Activated naive CD4-positive, alpha-beta T cell (primary cell): ENCODE measurements around the gene PDPR.
"Not testable (repeated sequence)": the region's sequence is repeated elsewhere in the genome, so short reads cannot be mapped to it uniquely, and the experiment has no call there.

Experiments
- DNase-seq, 4 experiments: peaks; one replicate each; lab custom pipeline; 2025; lab: John Stamatoyannopoulos, UW

Gene PDPR

GRCh38 chr16:70162041-70162451 lies 47.9 kb downstream of the PDPR start:
- no peak for DNase-seq

DNA sequence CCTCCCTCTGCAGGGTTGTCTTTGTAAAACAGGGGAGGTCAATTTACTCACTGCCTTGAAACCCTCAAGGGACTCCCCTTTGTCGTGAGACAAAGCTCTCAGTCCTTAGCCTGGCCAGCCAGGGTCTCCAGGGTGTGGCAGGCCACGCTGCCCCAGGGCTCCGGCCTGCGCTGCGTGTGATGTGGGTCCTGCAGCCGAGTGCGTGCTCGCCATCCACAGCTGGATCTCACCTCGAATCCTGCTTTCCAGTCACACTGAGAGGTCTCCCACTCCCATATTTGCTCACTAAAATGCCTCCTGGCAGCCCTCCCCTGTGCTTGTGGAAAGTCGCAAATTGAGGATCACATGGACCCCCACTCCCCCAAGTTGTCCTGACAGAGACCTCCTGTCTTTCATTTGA lies 49.5 kb downstream of the PDPR start:
- no peak for DNase-seq

- DNase-seq, result not testable (repeated sequence)
Observed at GRCh38 chr16:70166688-70167087, 52.6 kb downstream of the PDPR start.

- not testable (repeated sequence) for DNase-seq
Observed at GRCh38 chr16:70173212-70173837, 59.2 kb downstream of the PDPR start, which contains the start of gene CLEC18C. CLEC18C (plus strand) TSS chr16:70173787; CDS start chr16:70174279, 492 bp downstream.

DNA sequence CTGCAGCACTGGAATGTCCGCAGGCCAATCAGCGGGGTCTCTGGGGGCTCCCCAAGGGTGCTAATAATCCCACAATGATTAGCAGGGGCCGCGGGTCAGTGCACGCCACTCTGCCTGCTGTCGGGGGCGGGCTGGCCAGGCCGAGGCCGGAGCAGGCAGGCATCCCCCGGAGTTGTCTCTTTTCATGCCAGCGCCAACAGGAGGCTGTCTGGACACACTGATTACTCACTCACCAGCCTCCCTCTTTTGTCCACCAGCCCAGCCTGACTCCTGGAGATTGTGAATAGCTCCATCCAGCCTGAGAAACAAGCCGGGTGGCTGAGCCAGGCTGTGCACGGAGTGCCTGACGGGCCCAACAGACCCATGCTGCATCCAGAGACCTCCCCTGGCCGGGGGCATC lies 59.8 kb downstream of the PDPR start:
- not testable (repeated sequence) for DNase-seq

GRCh38 chr16:70174387-70174932 lies 60.3 kb downstream of the PDPR start:
- DNase-seq, result not testable (repeated sequence)

- not testable (repeated sequence) for DNase-seq
Observed at GRCh38 chr16:70187858-70188607, 73.9 kb downstream of the PDPR start.

- DNase-seq, result not testable (repeated sequence)
Observed at GRCh38 chr16:70188608-70188915, 74.4 kb downstream of the PDPR start.

DNA sequence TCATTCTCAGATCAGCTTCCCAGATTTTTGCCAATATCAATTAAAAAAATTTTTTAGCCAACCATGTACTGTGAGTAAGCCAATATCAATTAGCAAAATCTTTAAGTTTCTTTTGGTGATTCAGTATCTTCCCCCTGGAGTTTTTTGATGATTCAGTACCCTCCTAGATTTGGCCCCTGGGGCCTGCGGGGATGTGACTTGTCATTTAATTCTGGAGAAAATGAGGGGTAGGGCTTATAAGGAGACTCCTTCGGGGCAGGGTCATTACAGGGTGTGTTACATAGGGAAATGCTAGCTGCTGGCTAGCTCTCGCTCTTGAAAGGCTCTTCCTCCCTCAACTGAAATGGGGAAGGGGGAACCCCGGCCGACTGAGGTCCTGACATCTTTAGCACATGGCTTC lies 76.4 kb downstream of the PDPR start:
- DNase-seq, result not testable (repeated sequence)

DNA sequence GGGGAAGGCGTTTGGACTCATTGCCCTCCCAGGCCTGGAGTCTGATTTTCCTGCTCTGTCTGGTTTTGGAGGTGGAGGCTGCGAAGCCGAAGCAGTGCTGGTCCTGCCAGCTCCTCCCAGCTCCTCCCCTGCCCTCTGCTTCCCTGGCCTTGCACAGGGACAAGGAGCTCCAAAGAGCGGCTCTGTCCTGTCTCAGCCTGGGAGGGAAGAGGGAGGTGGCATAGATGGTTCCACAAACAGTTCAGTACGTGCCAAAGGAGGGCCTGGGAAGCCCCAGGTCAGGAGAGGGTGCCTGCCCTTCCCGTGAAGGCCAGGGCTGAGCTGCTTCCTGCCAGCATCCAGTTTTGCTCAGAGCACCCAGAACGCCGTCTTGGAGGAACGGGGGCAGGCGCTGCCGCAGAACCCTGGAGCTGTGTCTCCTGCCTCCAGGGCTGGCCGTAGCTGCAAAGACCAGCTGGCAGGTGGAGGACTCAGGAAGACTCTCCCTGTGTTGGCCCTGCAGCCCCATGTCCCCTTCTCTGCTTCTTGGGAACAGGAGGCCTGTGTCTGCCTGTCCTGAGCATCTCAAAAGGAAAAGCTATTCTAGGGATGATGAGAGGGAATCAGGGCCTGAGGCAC lies 82.7 kb downstream of the PDPR start:
- DNase-seq, result not testable (repeated sequence)

- DNase-seq, result not testable (repeated sequence)
Observed at GRCh38 chr16:70197611-70198010, 83.5 kb downstream of the PDPR start.

- not testable (repeated sequence) for DNase-seq
Observed at GRCh38 chr16:70198230-70198629, 84.1 kb downstream of the PDPR start.

DNA sequence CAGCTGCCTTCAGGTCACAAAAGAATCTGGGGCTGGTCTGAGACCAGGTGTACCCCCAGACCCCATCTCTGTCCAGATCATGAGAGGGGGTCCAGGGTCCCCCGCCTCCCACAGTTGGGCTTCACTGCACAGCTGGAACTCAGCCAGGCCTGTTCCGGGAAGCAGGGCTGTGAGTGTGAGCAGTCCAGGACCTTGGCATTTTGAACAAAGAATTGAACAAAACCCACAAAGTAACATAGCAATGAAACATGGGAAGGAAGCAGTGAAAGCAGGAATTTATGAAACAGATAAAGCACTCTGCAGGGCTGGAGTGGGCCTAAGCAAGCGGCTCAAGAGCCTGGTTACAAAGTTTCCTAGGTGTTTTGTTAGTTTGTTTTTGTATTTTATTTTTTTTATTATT lies 84.5 kb downstream of the PDPR start:
- DNase-seq, result not testable (repeated sequence)

- not testable (repeated sequence) for DNase-seq
Observed at GRCh38 chr16:70199170-70199569, 85.0 kb downstream of the PDPR start.

DNA sequence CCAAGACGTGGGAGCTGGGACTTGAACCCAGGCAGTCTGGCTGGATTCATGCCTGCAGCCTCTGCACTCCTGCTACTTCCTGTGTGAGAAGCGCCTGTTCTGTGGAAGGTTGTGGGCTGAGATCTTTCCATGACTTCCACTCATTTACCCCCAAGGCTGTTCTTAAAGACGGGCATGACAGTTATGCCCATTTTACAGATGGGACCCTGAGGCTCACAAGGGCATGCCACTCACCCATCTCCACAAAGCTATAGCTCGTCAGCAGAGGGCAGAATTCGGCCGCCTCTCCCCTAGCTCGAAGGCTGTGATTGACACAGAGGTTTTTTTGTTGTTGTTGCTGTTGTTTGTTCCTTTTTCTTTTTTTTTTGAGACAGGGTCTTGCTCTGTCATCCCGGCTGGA lies 85.9 kb downstream of the PDPR start:
- not testable (repeated sequence) for DNase-seq

- DNase-seq, result not testable (repeated sequence)
Observed at GRCh38 chr16:70203508-70203907, 89.4 kb downstream of the PDPR start.

GRCh38 chr16:70204010-70204409 lies 89.9 kb downstream of the PDPR start:
- DNase-seq, result not testable (repeated sequence)

GRCh38 chr16:70204668-70205405 lies 90.7 kb downstream of the PDPR start:
- DNase-seq, result not testable (repeated sequence)

DNA sequence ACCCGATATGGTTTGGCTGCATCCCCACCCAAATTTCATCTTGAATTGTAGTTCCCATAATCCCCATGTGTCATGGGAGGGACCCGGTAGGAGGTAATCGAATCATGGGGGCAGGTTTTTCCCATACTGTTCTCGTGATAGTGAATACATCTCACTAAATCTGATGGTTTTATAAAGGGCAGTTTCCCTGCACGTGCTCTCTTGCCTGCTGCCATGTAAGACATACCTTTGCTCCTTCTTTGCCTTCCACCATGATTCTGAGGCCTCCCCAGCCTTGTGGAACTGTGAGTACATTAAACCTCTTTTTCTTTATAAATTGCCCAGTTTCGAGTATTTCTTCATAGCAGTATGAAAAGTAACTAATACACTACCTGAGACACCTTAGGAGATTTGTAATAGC lies 92.2 kb downstream of the PDPR start:
- DNase-seq, result not testable (repeated sequence)
